NCI-H1436 (cell line): ENCODE measurements around the gene OR2B2.

Experiments used
- DNase-seq: peaks from one replicate; lab custom pipeline; 2025; lab: John Stamatoyannopoulos, UW

OR2B2 gene

DNA sequence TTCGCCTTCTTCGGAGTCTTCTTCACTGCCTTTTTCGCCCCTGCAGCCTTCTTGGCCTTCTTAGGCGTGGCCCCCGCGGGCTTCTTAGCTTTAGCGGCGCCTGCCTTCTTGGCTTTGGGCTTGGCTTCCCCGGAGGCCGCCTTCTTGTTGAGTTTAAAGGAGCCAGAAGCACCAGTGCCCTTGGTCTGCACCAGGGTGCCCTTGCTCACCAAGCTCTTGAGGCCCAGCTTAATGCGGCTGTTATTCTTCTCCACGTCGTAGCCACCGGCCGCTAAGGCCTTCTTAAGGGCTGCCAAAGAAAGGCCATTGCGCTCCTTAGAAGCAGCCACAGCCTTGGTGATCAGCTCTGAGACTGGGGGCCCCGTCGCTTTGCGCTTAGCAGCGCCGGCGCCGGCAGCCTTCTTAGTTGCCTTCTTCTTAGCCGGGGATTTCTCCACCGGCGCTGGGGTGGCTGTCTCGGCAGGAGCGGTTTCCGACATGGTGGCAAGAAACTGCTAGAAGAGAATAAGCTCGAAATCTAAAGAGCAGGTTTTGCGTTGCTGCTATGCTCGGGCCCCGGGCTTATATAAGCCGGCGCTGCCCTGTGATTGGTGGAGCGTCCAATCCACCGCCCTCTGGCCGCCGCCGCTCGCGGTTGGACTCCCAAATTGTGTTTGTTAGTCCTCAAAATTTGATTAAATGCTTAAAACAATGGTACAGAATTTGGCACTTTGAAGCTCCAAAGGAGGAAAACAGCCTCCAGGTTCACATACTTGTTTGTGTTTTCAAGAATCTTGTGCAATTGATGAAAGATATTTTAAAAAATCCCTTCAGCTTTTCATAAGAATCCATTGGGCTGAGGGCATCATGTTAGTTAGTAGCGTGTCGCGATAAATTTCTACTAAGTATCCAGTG, 44.9 kb downstream of the OR2B2 start:
- DNase-seq, result peak; percentile 80

DNA sequence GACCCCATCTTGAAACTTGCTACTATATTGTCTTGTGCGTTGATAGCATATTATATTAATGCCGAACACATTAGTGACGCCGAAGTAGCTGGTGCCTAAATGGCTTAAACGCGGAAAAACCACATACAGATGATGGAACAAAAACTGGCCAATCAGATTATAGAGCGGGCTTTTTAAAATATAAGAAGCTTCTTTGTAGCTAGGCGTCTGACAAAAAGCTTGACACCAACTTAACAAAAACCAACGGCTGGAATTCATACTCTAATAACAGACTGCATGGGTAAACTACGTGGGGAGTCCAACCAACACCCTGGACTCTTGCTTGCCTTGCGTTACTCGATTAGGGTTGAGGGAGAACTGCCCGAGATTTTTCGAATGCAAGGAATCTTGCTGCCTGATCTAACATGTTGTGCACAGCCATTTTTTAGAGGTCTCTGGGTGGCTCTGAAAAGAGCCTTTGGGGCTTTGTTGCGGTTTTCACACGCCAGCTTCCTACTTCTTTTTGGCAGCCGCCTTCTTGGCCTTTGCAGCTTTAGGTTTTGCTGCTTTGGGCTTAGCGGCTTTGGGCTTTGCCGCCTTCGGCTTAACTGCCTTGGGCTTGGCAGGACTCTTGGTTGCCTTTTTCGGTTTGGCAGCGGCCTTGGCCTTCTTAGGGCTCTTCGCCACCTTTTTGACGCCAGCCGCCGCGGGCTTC, 45.7 kb downstream of the OR2B2 start:
- peak; percentile 64 for DNase-seq

DNA sequence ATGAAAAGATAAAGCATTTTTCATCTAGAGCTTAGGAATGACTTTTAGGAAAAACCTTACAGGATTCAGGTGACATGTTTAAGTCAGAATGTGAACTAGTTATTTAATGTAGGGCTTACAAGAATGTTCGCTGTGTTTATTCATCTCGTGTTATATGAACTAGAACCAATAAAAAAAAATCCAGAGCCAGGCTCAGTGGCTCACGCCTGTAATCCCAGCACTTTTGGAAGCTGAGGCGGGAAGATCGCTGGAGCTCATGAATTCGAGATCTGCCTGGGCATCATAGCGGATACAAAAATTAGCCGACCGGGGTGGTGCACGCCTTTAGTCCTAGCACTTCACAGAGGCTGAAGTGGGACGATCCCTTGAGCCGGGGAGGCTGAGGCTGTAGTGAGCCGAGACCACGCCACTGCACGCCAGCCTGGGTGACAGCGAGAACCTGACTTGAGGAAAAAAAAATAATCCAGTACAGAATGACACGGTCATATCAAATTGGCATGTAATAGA, 46.3 kb downstream of the OR2B2 start:
- peak; percentile 47 for DNase-seq

DNA sequence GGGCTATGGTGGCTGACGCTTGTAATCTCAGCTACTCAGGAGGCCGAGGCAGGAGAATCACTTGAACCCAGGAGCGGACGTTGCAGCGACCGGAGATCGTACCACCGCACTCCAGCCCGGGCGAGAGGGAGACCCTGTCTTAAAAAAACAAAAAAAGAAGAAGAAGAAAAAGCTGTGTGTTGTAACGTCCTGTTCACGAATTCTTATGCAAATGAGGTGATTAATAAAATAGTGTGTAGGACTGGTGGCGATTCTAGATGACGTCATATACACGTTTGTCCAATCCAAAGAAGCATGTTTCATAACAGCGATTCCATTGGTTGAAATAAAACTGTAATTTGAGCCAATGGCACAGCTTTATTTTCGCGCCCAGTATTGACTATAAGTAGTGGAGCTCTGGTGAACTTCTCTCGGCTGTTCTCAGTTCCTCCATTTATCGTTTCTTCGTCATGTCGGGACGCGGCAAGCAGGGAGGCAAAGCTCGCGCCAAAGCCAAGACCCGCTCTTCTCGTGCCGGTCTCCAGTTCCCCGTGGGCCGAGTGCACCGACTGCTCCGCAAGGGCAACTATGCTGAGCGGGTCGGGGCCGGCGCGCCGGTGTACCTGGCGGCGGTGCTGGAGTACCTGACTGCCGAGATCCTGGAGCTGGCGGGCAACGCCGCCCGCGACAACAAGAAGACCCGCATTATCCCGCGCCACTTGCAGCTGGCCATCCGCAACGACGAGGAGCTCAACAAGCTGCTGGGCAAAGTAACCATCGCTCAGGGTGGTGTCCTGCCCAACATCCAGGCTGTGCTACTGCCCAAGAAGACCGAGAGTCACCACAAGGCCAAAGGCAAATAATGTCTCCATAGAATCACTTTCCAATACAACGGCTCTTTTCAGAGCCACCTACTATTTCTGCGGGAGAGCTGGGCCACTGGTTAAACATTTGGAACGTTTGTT, 47.0 kb downstream of the OR2B2 start:
- DNase-seq, result peak; percentile 93

DNA sequence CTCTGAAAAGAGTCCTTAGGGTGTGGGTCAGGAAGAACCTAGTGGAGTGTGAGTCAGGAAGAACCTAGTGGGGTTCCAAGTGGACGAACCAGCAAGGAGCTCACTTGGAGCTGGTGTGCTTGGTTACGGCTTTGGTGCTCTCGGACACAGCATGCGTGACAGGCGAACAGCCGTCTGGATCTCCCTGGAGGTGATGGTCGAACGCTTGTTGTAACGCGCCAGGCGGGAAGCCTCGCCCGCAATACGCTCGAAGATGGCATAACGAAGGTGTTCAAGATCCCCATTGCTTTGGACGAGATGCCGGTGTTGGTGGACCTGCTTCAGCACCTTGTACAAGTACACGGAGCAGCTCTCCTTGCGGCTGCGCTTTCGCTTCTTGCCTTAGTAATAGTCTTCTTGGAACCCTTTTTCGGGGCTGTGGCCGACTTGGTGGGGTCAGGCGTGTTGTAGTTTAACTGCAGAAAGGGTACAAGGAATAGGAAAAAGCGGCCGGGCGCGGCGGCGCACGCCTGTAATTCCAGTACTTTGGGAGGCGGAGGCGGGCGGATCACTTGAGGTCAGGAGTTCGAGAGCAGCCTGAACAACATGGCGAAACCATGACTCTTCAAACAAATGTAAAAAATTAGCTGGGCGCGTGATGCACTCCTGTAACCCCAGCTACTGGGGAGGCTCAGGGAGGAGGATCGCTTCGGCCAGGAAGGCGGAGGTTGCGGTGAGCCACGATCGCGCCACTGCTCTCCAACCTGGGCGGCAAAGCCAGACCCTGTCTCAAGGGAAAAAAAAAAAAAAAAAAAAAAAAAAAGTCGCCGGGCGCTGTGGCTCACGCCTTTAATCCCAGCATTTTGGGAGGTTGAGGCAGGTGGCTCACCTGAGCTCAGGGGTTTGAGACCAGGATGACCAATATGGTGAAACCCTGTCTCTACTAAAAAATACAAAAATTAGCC, 48.0 kb downstream of the OR2B2 start:
- DNase-seq, result no peak

DNA sequence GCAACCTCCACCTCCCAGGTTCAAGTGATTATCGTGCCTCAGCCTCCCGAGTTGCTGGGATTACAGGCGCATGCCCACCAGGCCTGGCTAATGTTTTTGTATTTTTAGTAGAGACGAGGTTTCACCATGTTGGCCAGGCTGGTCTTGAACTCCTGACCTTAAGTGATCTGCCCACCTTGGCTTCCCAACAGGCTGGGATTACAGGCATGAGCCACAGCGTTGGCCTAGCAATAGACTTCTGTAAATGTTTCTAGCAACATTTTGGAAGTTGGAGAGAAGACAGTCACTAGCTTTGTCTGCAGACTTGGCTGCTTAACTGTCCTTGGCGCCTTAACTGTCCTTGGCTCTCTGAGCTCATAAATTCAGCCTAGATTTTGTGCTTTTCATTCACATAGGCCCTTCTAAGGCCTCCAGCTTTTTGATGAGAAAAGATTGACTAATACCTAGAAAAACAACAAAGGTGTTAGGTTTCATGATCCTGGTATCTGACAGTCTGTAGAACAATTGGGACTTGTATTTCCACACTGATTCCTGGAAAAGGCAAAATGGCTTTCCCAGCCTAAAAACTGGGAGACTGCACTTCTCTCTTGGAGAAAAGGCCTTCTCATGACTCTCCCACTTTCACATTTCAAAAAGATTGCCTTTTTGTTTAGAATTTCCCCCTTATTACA, 49.7 kb downstream of the OR2B2 start:
- no peak for DNase-seq

DNA sequence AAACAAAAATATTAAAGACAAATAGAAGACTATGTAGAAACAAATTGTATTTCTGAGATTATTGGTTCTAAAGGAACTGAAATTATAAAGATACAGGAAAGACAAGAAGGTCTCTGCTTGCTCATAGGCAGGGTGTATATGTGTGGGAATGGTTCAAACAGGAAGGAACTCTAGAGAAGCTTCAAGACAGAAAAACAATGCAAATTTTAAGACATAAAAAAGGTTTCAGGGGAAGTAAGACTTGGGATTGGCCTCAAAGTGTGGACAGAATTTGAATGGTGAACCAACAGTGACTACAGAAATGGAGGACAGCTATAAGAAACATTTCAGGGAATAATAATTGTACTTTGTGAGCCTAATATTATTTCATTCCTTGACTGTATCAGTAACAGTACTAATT, 50.3 kb downstream of the OR2B2 start:
- no peak for DNase-seq

DNA sequence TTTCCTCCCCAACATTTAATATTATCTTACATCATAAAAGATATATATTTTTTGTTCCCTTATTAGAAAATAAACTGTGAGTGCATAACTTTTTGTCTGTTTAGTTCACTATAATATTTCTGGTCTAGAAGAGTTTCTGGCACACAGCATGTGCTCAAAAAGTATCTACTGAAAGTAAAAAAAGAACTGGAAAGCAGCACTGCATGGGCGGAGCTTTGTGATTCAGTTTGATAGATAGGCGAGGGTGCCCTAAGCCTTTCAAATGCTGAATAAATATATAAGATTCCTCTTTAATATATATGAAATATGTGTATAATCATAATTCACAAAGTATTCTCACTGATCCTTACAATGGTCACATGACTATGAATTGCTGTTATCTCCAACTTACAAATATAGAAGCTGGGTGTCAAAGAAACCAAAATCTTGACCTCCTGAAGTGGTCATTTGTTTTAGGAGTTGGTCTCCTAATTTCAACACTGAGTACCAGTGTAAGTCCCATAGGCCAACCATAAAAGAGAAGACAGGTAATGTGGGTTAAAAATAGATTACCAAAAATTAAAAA, 50.8 kb downstream of the OR2B2 start:
- DNase-seq, result no peak
